HG03469 (cell line): Measurements from ENCODE around the gene PIAS3.

Source experiments
- ATAC-seq: cut with Tn5 transposase; IDR thresholded peaks from one replicate; pipeline ENCODE4 v1.9.1; 2021; ENCODE audit warnings: mild to moderate bottlenecking, moderate library complexity, moderate number of reproducible peaks; ENCODE audit not compliant: unreplicated experiment

The PIAS3 gene

DNA sequence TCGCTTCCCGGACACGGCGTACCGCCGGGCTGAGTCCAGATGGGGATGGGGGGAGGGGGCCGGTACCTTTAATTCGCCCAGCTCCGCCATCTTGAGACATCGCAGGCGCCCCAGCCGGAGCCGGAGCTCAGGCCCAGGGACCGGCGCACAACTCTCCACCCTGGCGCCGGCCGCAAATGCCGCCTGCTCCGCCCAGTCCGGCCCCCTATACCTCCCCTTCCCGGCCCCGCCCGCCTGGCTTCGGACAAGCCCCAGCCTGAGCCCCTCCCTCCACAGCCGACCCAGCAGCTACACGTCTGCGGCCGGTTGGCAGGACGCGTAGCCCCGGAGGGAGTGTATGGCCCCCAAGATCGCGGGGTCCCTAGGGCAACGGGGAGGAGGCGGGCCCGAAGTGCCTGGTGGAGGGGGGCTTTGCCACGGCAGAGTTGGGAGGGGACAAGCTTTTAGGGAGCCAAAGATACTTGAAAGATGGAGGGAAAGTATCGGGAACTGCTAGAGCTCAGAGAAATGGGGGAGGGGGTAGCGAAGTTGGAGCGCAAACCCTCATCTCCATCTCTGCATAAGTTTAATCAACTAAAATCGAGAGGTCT lies at the start of gene PIAS3:
Gene PIAS3, minus strand, starts transcription at position 181 of the 590 bp plus-strand sequence. Its CDS starts 91 bp downstream, at position 90.
- peak; percentile 75 for ATAC-seq

DNA sequence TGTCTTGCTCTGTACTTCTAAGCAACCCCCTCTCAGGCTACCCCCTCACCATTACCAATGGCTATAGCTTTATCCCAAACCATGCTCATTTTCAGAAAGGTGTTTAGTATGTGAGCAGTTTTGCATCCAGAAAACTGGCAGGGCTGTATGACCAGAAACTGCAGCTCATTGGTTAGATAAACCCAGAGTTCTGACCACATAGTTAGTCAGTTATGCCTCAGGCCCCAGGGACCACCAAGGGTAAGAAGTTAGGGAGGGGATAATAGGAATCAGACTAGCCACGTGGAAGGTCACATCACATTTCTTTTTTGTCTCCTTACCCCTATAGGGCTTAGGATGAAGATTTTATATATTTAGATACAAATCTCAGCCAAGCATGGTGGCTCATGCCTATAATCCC lies 49.8 kb upstream of the PIAS3 start:
- no peak for ATAC-seq

GRCh38 chr1:145906954-145907753 lies 48.3 kb upstream of the PIAS3 start:
- ATAC-seq, result no peak

DNA sequence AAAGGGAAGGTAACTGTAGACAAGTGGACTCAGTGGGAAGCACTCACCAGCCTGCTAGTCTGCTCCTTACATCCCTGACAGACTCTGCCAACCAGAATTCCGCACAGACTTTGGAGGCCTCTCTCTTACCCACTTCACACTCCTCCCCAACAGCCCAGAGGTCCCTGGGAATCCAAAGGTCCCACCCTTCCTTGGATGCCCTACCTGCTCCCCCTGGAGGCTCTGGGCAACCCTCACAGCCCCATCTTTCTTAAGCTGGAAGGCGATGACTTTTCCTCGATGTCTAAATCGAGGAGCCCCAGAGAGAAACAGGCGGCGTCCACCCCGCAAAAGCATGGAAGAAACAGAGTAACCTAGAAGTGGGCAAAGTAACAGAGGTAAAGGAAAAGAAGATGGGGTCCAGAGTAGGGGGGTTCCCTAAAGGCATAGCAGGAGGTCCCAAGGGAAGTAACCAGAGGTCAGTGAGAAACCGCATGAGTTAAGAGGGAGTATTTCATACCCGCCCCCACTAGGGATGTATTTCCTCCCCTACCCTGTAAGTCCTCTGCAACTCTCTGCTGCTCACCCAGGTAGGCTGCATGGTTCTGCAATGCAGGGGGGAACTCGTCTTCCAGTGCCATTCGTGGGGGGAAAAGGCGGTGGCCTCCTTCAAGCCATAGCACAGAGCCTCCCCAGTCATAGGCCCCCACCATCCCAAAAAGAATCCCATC lies 42.6 kb upstream of the PIAS3 start:
- ATAC-seq, result no peak

- no peak for ATAC-seq
Measured at GRCh38 chr1:145898756-145899155, 39.9 kb upstream of the PIAS3 start.

- ATAC-seq, result no peak
Measured at GRCh38 chr1:145897969-145898368, 39.1 kb upstream of the PIAS3 start.

GRCh38 chr1:145895471-145895870 lies 36.6 kb upstream of the PIAS3 start:
- no peak for ATAC-seq

DNA sequence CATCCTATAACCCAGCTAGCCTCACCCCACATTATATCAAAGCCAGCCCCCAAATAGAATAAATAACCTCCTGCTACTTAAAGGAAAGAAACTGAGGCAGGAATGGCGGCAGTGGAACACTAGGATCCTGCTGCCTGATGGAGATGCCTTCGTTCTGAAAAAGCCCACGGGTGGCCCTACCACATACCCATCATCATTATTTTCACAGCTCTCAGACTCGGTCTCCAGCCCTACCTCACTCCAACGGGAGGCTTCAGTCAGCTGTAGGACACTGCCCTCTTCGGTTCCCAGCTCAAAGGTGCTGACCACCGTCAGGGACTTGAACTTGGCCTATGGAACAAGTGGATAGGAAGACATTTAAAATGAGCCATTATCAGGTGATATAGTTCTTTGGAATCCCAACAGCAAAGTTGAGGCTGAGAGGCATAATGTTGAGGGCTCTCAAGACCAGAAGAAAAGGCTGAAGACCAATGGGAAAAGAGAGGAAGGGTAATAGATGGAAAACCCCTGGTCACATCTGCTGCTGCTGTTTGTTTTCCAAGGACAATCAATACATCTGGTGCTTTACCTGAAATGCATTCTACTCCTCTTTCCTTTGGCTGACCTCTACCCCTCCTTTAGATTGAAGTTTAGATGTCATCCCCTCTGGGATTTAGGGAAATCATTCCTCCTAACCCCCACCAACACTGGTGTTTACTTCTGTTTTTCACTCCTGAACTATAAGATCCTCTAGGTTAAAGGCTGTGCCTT lies 34.6 kb upstream of the PIAS3 start:
- no peak for ATAC-seq

DNA sequence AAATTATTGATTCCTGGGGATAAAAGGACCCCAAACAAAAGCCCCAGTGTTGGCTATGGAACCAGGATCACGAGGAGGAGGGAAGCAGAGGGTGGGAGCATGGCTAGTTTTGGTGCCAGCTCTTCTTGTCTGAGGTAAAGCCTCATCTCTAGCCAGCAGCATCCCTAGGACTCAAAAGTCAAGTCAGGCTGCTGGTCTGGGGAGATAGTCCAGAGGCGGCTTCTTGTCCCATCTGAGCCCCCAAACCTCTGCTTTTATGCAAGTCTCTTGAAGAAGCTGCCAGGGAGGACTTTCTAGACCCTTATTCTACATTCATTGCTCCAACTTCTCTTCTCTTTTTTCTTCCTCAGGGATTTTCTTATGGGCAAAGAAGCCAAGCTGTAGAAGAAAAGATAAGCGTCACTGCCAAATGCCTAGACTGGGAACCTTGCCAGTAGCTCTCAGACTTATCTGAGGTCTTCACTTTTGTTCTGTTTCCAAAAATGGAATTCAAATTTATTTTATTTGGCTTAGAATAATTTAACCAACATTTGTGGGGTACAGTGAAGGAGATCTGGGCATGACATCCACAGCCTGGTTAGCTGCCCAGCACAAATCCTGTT lies 33.7 kb upstream of the PIAS3 start:
- ATAC-seq, result no peak

- ATAC-seq, result no peak
Measured at GRCh38 chr1:145891587-145892485, 33.0 kb upstream of the PIAS3 start.

- no peak for ATAC-seq
Measured at GRCh38 chr1:145891143-145891542, 32.3 kb upstream of the PIAS3 start.

DNA sequence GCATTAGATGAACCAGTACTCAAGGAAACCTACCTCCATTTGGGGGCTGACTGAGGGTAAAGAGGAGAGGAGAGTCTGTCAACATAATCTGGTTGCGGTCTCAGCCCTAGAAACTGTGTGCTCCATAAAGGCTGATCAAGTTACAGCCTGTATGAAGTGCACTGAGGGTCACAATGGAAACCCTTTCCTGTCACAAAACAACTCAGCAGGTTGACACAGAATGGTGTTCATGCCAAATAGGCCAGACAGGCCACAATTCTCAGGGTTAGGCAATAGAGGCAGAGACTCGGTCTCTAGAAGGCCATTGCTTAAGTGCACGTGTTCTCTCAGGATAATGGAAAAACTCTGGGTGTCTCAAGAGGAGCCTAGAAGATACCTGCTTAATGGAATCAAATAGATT lies 30.8 kb upstream of the PIAS3 start:
- ATAC-seq, result no peak

GRCh38 chr1:145887631-145888030 lies 28.8 kb upstream of the PIAS3 start:
- no peak for ATAC-seq

GRCh38 chr1:145886816-145887215 lies 27.9 kb upstream of the PIAS3 start:
- ATAC-seq, result no peak

DNA sequence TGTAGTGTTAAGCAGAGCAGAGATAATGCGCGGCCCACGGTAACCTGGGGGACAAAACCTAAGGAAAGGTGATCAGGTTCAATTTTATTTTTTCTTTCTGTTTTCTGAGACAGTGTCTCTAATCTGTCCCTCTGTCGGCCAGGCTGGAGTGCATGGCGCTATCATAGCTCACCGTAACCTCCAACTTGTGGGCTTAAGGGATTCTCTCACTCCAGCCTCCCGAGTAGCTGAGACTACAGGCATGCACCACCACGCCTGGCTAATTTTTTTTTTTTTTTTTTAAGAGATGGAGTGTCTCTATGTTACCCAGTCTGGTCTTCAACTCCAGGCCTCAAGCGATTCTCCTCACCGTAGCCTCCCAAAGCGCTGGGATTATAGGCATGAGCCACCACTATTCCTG lies 27.5 kb upstream of the PIAS3 start:
- no peak for ATAC-seq

GRCh38 chr1:145885738-145886287 lies 26.9 kb upstream of the PIAS3 start, which contains the start of gene ANKRD35:
TSS of gene ANKRD35 (minus strand) at chr1:145885866. CDS start at chr1:145885758, 108 bp downstream.
- peak; percentile 88 for ATAC-seq

- no peak for ATAC-seq
Measured at GRCh38 chr1:145884675-145885074, 25.8 kb upstream of the PIAS3 start.

DNA sequence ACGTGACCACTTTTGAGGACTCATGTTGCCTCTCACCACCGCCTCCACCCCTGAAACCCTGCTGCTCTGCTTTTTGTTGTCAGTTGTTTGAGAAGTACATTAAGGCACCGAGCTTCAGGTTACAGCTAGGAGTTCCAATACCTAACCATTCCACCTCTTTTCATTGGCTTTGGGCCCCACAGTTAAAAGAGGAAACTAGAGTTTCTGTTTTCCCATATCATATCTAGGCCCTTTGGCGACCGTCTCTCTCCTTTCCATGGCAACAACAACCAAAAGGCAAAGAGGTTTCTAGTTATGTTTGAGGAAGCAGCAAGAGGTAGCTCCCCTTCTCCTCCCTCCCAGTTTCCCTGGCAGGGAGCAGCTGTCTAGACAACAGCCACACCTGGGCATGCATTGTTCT lies 20.9 kb upstream of the PIAS3 start:
- ATAC-seq, result no peak

DNA sequence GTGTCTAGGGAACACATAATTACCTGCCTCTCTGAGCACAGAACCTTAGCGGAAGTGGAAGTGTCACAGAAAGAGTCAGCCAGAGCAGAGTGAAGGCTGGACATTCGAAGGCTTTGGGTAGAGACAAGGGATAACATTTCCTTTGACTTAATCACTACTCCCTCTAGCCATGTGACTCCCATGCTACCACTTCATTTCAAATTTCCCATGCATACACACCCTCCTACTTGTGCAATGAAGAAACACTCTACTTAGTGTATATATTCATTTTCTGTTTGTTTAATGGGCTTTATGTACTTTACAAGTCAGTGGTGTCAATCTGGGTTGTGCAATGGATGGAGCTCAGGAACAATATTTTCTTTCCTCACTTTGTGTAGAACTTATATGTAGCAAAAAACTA lies 19.8 kb upstream of the PIAS3 start:
- ATAC-seq, result no peak
